Loucy (cell line): ENCODE measurements around the gene CCHCR1.

ENCODE experiments used
- H2AFZ ChIP-seq: fragments of 200-600 bp; sonication (generic); 2 replicates; pipeline ENCODE4 v1.6.0; 2016; ENCODE audit warnings: antibody characterized with exemption, mild to moderate bottlenecking, low read length, moderate library complexity
- H3F3A ChIP-seq: fragments of 200-600 bp; 2 replicates; pipeline ENCODE4 v1.6.0; 2016; ENCODE audit warnings: antibody characterized with exemption, low read depth, mild to moderate bottlenecking
- H3K27me3 ChIP-seq: fragments of 200-600 bp; sonication (generic); 2 replicates; pipeline ENCODE4 v1.6.1; 2014; ENCODE audit warnings: low read length, mild to moderate bottlenecking; ENCODE audit not compliant: insufficient read depth, poor library complexity, severe bottlenecking
- H3K36me3 ChIP-seq: fragments of 200-600 bp; sonication (generic); 2 replicates; pipeline ENCODE4 v1.6.1; 2016; ENCODE audit warnings: low read length; ENCODE audit not compliant: insufficient read depth
- H3K4me1 ChIP-seq: fragments of 200-600 bp; sonication (generic); 2 replicates; pipeline ENCODE4 v1.5.1; 2014; ENCODE audit warnings: low read length, mild to moderate bottlenecking; ENCODE audit not compliant: insufficient read depth, poor library complexity, severe bottlenecking
- H3K4me2 ChIP-seq: fragments of 200-600 bp; sonication (generic); 2 replicates; pipeline ENCODE4 v1.6.0; 2014; ENCODE audit warnings: antibody characterized with exemption, low read length, low read depth, mild to moderate bottlenecking; ENCODE audit not compliant: poor library complexity, severe bottlenecking
- H3K4me3 ChIP-seq: fragments of 200-600 bp; sonication (generic); 2 replicates; pipeline ENCODE4 v1.5.1; 2014; ENCODE audit warnings: low read length, mild to moderate bottlenecking, mixed read lengths; ENCODE audit not compliant: poor library complexity, severe bottlenecking
- H3K79me2 ChIP-seq: fragments of 200-600 bp; sonication (generic); 2 replicates; pipeline ENCODE4 v1.6.1; 2014; ENCODE audit warnings: low read length; ENCODE audit not compliant: insufficient read depth
- H3K9ac ChIP-seq: fragments of 200-600 bp; sonication (generic); 2 replicates; pipeline ENCODE4 v1.6.0; 2014; ENCODE audit warnings: mild to moderate bottlenecking, low read depth, low read length, moderate library complexity; ENCODE audit not compliant: poor library complexity, severe bottlenecking
- H3K9me2 ChIP-seq: fragments of 200-600 bp; sonication (generic); replicated peaks from 2 replicates; pipeline ENCODE4 v1.6.1; 2016; ENCODE audit warnings: low read depth, low read length, mixed read lengths
- H3K9me3 ChIP-seq: fragments of 200-600 bp; sonication (generic); 2 replicates; pipeline ENCODE4 v1.6.1; 2014; ENCODE audit warnings: mild to moderate bottlenecking, antibody characterized with exemption, low read length, low read depth; ENCODE audit not compliant: insufficient read depth
- H4K20me1 ChIP-seq: fragments of 200-600 bp; sonication (generic); 2 replicates; pipeline ENCODE4 v1.6.0; 2014; ENCODE audit warnings: antibody characterized with exemption, low read length, mild to moderate bottlenecking; ENCODE audit not compliant: insufficient read depth, poor library complexity, severe bottlenecking
- EZH2phosphoT487 ChIP-seq: fragments of 200-600 bp; IDR thresholded peaks from 2 replicates; pipeline ENCODE4 v1.6.1; 2018; ENCODE audit warnings: antibody characterized with exemption, mild to moderate bottlenecking, moderate library complexity, borderline replicate concordance
- TF ChIP-seq, protein P1 (sequence below): fragments of 200-600 bp; sonication (generic); conservative IDR thresholded peaks from 2 replicates; pipeline ENCODE4 v1.5.1; 2014; ENCODE audit warnings: mild to moderate bottlenecking, antibody characterized with exemption, low read length

The CCHCR1 gene

DNA sequence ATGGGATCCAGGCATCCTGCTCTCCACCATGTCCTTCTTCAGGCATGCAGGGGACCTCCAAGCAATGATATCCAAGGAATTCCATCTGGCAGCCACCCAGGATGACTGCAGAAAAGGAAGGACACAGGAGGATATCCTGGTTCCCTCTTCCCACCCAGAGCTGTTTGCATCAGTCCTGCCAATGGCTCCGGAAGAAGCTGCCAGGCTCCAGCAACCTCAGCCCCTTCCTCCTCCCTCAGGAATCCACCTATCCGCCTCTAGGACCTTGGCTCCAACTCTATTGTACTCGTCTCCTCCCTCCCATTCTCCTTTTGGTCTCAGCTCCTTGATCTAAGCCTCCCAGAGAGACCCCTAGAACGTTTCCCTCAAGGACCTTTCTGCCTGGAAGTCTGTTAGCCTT lies 18.0 kb downstream of the CCHCR1 start:
- peaks cover 3% of the 10 kb centered on the region for H3K4me1 ChIP-seq
- H4K20me1 ChIP-seq, result no peaks in the 10 kb centered on the region
- H3K9ac ChIP-seq, result no peak overlapping the region
- no peaks in the 10 kb centered on the region for H3K27me3 ChIP-seq
- H3K4me2 ChIP-seq, result no peak overlapping the region
- no peaks in the 10 kb centered on the region for H3K9me2 ChIP-seq
- H3K79me2 ChIP-seq, result no peaks in the 10 kb centered on the region
- H3F3A ChIP-seq, result no peaks in the 10 kb centered on the region
- TF ChIP-seq EZH2phosphoT487, result no peak
- TF ChIP-seq, protein P1, sequence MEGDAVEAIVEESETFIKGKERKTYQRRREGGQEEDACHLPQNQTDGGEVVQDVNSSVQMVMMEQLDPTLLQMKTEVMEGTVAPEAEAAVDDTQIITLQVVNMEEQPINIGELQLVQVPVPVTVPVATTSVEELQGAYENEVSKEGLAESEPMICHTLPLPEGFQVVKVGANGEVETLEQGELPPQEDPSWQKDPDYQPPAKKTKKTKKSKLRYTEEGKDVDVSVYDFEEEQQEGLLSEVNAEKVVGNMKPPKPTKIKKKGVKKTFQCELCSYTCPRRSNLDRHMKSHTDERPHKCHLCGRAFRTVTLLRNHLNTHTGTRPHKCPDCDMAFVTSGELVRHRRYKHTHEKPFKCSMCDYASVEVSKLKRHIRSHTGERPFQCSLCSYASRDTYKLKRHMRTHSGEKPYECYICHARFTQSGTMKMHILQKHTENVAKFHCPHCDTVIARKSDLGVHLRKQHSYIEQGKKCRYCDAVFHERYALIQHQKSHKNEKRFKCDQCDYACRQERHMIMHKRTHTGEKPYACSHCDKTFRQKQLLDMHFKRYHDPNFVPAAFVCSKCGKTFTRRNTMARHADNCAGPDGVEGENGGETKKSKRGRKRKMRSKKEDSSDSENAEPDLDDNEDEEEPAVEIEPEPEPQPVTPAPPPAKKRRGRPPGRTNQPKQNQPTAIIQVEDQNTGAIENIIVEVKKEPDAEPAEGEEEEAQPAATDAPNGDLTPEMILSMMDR, result no peak
- no peak overlapping the region for H3K4me3 ChIP-seq
- H2AFZ ChIP-seq, result no peak overlapping the region
- H3K36me3 ChIP-seq, result no peaks in the 10 kb centered on the region
- no peaks in the 10 kb centered on the region for H3K9me3 ChIP-seq

DNA sequence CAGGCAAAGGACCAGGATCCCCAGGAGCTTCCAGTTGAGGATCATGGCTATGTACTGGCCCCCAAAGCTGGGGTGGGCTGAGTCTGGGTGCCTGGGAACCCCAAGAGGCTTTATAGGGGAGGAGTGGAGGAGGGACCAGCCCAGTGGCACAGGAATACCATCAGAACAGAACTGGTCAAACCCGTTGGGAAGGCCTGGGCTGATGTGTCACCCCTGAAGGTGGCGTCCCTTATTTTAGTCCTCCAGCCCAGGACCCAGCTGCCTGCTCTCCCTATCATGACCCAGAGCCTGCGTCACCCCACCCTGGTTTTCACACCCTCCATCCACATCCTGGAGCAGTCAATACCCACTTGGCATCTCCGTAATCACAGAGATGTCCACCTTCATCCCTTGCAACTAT lies 18.6 kb downstream of the CCHCR1 start, which contains the start of gene PSORS1C2:
TSS of gene PSORS1C2 (minus strand) at position 85 of the 400 bp plus-strand sequence. CDS start at position 45, 40 bp downstream.
- Histone ChIP-seq H3K27me3 (no peaks in the 10 kb centered on the region), H3K4me2 (peak within 1 kb of the TSS; percentile 59), H3K36me3 (no peaks in the 10 kb centered on the region), H3K4me1 (peaks cover 3% of the 10 kb centered on the region), H2AFZ (peak within 1 kb of the TSS; percentile 64), H4K20me1 (no peaks in the 10 kb centered on the region), H3K9me3 (no peaks in the 10 kb centered on the region), H3K9ac (peak within 1 kb of the TSS; percentile 31), H3K4me3 (no peak within 1 kb of the TSS), H3F3A (no peaks in the 10 kb centered on the region), H3K79me2 (no peaks in the 10 kb centered on the region), H3K9me2 (no peaks in the 10 kb centered on the region)
- TF ChIP-seq, protein P1, result no peak
- no peak for TF ChIP-seq EZH2phosphoT487

DNA sequence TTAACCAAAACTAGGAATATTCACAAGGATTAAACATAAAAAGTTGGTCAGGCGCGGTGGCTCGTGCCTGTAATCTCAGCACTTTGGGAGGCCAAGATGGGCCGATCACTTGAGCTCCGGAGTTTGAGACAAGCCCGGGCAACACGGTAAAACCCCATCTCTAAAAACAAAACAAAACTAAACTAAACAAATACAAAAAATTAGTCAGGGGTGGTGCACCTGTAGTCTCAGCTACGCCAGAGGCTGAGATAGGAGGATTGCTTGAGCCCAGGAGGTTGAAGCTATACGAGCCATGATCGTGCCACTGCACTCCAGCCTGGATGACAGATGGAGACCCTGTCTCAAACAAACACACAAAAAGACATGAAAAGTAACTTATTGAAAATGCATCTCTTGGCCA lies 21.9 kb downstream of the CCHCR1 start:
- Histone ChIP-seq H3K9me3 (no peaks in the 10 kb centered on the region), H3K36me3 (no peaks in the 10 kb centered on the region), H3K9me2 (no peaks in the 10 kb centered on the region), H3K4me2 (no peak overlapping the region), H3K79me2 (no peaks in the 10 kb centered on the region), H3K4me3 (no peak overlapping the region), H3F3A (no peaks in the 10 kb centered on the region), H3K9ac (no peak overlapping the region), H3K4me1 (peaks cover 3% of the 10 kb centered on the region), H4K20me1 (no peaks in the 10 kb centered on the region), H3K27me3 (no peaks in the 10 kb centered on the region), H2AFZ (no peak overlapping the region)
- no peak for TF ChIP-seq EZH2phosphoT487
- TF ChIP-seq, protein P1, result no peak
